CD4-positive, alpha-beta T cell treated with Interleukin-15 for 1 hour (primary cell): ENCODE results near the gene EPHB1.

Source experiments
- DNase-seq: peaks from one replicate; pipeline ENCODE4 v3.0.0-alpha.2; 2020

Gene EPHB1

DNA sequence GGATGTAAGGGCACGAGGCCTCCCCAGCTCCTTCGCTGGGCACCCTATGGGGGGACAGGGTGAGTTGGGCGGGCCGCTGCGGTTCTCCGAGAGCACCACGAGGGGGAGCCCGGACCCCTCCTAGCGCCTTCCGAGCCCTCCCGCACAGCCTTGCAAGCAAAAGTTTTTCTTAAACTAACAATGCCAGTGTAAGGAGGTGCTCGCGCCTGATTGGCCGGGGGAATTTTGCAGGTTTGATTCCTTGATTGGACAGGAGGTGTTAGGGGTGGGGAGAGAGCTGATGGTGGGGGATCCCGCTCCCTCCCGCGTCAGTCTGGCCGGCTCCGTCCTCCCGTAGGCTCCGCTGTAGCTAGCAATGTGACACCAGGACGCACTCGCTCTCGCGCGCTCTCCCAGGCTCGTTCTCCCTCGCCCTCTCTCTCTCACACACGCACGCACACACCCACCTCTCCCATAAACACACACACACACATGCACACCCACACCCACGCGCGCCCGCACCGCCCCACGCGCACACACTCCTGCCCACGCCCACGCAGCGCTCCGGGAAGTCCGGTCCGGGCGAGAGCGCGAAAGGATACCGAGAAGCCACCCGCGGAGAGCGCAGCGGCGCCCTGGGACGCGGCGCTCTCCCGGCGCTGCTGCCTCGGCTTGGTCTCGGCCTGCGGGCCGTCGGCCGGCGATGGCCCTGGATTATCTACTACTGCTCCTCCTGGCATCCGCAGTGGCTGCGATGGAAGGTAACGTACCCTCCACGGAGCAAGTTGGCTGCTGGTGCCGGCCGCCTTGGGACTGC is at the start of gene EPHB1:
Gene EPHB1 (plus strand): TSS at position 311 of the 796 bp plus-strand sequence.
- DNase-seq: peak; percentile 53

DNA sequence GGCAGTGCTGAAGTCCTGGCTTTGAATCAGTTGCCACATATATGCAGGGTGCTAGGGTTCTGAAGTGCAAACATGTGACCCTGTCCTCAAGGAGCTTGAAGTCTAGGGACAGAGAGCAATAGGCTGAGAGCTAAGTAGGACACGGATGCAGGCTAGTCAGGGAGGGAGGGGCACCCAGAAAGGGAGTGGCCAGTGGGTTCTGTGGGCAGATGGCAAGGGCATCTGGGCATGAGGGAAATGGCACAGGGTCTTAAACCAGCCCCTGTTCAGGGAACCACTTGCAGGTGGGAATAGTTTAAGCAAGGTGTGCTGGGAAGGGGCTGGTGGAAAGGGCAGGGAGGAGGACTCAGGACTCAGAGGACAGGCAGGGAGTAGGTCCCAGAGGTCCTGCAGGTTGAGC is 46.4 kb upstream of the EPHB1 start:
- no peak for DNase-seq

DNA sequence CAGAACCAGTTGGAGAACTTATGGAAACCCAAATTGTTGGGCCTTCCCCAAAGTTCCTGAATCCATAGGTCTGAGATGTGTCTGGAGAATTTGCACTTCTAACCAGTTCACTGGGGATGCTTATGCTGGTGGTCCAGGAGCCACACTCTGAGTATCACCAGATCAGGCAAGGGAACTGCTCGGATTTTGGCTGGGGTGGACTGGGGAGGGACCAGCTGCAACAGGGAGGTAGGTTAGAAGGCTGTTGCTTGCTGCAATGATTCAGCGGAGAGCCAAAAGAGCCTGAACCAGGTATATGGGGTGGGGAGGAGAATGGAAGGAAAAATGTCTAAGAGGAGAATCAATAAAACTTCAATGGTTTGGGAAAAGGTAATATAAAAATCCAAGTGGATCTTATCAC is 45.9 kb upstream of the EPHB1 start:
- DNase-seq: no peak

DNA sequence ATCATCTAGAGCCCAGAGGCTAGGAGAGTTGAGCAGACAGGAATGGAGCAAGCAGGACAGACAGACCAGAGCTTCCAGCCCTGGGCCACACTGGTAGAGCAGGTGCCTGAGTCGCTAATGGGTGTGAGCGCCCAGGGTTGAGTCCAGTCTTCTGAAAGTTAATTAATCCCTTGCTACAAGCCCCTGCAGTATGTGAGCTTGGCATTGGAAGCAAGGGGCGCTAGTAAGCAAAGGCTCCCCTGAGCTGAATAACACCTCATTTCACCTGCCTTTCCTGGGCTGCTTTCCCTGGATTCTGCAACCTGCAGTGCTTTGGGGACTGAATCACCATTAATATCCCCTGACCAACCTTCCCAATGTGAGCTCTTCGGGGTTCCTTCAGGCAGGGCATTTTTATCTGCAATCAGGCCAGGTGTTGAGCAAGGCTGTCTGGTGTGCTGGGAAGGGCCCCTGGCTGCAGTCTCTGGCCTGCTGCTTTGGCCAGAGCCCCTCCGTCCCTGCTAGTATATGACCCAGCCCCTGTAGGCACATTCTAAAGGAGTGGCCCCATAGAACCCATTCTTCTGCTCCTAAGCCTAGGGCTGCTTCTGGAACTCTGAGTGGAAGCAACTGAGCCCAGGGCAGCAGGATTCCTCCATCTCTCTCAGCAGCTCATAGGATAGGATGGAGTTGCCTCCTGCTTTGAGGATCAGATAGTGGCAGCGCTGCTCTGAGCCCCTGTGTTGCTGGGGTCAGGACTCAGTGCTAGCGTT is 45.1 kb upstream of the EPHB1 start:
- no peak for DNase-seq

DNA sequence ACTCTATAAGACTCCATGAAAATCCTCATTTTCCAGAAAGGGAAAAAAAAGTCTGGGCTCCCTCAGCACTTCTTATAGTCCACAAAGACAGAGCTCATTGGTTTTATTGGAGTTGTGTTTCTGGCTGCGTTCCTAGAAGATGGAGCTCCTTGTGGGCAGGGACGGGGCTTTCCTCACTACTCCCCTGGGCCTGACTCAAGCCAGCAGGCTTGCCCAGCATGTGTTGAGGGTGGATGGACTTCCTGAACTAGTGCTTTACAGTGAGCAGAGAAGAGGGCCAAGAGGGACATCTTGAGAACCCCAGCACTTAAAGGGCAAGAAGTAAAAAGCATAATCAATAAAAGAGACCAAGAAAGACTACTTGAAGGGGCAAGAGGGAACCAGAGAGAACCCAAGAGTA is 43.2 kb upstream of the EPHB1 start:
- DNase-seq: no peak

DNA sequence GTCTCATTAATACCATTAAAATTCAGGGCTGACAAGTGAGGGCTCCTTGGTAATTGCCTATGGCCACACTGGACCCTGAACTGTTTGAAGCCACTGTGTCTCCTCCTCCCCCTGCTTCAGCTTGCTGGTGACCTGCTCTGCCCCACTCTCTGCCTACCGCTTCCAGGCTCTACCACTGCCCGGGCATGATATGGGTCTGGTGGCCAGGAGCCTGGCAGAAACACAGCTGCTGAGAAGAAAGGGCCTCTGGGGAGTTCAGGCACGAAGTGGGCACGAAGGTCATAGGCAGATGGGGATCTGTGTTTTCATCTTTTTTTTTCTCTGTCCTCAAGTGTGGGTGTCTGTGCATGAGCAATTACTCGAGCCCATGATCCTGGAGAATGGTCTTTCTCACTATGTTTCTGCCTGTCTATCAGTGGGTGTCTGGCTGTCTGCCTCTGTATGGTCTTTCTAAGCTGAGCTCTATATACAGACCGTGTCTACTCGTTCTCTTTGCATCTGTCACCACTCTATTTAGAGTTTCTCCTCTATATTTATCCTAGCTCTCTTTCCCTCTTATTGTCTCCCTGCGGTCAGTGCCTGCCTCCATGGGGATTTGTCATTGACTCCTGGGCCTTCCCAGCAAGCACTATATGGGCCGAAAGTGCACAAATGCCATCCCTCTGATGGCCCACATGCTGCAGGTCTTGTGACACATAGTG is 42.1 kb upstream of the EPHB1 start:
- DNase-seq: no peak

DNA sequence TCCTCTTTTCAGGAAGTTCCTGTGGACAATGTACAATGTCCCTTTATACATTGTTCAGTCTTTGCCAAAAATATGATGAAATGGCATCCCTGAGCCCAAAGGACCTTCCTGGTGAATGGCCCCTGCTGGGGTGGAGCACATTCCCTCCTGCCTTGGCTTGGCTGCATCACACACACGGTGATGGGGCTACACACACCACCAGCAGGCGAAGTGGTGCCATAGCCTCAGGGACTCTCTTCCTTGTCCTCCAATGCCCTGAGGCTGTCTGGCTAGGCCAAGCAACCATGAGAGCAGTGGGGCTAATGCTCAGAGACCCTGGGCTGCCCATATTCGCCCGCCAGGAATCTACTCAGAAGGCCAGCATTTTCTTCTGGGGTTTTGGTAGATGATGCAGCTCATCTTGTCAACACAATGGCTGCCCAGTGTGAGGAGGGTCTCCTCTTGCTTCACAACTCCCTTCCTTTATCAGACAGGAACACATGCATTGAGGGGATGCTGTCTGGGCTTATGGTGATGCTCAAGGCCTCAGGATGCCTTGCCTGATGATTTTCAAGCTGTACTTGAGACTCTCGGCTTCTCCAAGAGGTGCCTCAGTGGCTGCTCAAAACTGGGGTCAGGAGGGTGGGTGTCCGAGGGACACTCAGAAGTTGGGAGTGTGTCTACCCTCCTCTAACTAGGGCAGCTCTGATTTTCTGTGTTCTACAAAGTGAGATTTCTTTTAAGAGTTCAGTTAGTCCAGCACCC is 40.9 kb upstream of the EPHB1 start:
- DNase-seq: no peak

DNA sequence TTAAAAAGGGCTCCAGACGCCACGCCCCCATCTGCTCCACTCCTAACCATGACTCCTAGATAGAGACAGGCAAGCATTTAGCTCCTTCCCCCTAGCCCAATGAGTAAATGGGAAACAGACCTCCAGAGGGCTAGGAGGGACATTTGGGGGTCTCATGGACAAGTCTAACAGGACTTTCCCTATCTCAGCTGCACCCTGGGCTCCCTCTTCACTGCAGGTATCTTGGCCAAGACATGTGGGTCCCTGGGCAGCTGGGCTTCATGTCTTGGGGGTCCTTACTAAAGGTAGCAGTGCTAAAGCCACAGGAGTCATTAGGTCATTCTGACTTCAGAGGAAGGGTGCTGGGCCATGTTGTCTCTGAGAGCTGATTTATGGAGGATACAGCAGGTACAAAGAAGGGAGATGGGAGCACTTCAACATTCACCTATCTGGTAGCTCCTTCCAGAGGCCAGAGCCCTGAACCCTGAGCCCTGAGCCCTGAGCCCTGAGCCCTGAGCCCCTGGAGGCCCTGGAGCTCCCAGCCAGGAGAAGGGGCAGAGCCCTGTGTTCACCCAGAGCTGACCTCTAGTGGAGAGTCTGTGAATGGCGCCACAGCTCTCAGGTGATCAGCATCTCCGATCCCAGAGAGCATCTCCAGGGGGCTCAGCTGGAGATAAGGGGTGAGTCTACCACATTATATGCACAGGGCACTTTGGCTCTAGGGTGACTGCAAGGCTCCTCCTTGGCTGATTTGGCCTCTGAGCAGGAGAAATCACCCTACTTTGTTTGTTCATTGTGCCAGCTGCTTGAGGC is 40.1 kb upstream of the EPHB1 start:
- no peak for DNase-seq

DNA sequence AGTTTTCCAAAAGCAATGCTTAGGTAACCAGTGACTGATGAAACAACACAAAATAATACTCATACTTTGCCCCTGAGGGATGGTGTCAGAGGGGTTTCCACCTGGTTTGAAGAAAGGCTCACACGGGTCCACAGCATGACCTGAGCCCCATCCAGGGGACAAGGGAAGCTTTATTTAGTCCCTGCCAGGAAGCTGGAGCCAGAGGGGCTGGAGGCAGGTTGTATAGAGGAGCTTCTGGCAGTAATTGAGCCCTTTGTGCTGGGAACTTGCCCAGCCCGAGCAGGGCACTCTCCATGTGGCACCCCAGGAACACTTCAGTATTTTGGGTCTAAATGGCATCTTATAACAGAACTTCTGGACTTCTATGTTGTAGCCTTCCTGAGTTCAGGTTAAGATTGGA is 39.2 kb upstream of the EPHB1 start:
- DNase-seq: no peak

DNA sequence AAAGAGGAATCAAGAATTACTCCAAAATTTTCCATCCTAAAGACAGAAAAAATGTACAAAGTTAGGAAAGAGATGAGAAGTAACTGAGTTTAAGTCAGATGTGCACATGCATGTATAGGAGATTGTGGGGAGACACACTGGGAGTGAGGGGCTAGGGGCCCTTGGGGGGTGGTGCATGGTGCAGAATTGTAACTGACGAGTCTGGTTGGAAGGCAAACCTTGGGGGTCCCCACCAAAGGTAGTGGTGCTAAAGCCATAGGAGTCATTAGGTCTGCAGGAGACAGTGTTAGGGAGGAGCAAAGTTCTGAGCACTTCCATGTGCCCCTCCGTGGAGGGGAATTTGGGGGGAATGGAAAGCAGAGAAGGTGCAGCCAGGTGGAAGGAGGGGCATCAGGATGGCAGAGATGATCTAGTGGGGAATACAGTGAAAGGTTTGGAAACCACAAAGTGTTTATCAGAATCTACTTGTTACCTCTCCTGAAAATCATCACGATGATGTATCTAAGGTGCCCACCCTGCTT is 37.5 kb upstream of the EPHB1 start:
- no peak for DNase-seq

DNA sequence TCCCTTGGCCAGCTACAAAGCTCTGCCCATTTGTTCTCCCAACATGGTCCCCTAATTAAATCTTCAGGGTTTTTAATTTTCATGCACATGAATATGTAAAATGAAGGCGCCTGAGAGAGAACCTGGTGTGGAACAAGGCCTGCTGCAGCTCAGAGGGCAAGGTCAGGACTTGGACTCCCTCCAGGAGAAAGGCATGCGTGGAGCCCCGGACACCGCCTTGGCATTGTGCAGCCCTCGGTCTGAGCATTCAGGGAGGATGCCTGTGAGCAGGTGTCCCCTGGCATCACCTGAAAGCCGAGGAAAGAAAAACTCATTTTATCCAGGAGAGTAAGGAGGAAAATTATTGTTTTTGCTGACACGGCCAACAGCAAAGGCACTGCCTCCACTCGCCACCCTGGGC is 33.8 kb upstream of the EPHB1 start:
- no peak for DNase-seq

DNA sequence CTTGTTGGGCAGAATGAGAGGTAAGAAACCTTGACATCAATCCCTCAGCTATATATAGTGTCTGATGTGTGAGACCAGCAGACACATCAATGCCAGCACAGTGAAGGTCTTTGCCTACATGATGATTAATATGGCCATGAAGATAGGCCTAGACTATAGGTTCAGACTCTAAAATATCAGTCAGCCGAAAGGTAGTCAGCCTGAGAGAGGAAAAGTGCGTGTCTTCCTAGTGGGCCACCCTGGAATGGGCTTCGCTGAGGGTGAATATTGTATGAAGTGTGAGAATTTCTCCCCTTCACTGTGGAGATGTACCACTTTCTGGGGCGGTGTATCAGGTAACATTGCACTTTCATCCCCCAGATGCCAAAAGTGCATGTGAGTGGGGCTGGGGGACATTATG is 33.0 kb upstream of the EPHB1 start:
- no peak for DNase-seq

DNA sequence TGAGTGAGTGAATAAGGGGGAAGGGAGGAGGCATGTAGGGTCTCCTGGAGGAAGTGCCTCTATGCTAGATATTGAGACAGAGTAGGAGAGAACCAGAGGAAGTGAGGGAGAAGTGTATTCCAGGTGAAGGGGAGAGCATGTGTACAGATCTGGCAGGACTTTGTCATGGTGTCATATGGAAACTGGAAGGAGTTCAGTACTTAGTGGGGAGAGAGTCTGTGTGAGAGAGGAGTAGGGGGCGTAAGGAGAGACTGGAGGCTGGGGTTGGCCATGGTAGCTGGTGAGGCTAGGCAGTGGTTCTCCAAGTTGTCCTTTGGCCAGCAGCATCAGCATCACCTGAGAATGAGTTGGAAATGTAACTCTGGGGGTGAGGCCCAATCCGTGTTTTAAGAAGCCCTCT is 29.6 kb upstream of the EPHB1 start:
- no peak for DNase-seq

DNA sequence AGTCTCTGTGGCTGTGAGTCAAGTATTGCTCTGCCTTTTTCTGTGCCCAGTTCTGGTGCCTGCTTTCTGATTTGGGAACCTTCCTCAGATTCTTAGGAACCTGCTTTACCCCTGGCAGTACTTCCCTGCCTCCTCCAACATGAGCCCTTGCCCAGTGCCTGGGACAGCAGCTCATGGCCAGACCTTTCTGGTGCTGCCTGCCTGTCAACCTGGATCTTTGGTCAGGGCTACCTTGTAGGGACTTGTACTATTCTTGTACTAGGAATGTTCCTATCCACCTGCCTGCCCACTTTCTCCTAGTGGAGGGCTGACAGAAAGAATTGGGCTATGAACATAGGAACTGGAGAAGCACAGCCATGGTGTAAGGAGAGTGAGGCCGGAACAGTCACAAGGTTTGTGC is 28.8 kb upstream of the EPHB1 start:
- DNase-seq: no peak

DNA sequence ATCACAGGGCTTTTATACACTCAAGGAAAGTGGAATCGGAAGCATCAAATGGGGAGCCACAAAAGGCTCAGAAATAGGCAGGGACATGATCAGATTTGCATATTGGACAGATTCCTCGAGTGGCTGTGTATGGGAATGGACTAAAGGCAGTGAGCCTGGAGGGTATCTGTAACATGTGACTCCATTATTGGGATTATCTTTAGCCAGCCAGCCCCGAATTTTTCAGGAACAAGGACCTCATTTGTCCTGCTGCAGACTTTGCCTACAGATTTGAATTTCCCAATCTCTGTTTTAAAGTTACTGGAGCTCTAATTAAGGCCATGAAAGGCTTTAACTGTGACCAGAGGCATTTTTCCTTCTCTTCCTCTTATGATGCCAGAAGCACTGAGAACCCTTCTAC is 26.9 kb upstream of the EPHB1 start:
- DNase-seq: no peak

DNA sequence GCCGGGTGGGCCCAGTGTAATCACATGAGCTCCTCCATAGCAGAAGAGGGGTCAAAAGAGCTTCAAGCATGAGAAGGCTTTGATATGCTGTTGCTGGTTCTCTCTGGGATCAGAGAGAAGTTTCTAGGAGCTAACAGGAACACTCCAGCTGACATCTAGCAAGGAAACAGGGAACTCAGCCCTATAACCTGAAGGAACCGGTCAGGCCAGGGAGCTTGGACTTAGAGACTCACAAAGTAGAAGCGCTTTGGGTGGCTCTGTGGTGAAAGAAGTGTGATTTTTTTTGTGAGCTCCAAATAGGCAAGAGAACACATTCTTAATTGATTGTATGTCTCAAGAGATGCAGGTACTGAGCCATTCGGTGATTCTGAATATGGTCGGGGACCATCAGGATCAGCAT is 26.2 kb upstream of the EPHB1 start:
- no peak for DNase-seq

DNA sequence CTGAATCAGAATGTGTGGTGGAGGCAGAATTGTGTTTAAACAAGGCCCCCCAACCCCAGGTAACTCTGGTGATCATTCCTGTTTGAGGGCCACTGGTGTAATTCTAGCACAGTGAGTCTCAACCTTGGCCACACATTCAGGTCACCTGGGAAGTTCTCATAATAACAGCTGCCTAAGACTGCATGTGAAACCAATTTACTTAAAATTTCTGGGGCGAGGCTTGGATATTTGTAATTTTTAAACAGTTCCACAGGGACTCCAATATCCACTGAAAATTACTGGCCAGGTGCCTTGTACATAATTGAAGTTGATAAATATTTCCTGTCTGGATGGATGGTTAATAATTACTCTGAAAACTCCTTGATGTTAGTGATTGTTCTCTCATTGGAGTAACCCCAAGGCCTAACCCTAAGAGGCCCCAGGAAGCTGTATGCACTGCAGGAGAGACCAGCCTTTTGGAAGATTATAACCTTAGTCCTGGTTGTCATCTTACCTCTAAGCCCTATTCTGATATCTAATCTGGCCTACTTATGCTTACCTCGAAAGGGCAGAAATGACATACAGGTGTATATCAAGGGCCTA is 25.7 kb upstream of the EPHB1 start:
- DNase-seq: no peak

DNA sequence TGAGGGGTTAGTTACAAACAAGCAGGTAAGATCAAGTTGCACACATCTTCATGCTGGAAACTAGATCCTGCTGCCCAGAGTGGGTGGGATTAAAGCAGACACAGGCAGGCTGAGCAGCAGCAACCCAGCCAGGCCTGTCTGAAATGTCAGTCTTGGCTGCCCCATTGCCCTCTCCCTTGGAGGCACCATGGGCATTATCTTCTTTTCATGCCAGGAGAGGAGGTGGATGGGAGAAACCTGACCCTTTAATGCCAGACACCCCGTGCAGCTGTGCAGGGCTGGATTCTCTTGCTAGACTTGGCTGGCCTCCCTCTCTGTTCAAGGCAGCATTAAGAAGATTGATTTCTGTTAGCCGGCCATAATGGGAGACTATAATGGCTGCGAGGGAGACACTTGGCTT is 23.0 kb upstream of the EPHB1 start:
- no peak for DNase-seq

DNA sequence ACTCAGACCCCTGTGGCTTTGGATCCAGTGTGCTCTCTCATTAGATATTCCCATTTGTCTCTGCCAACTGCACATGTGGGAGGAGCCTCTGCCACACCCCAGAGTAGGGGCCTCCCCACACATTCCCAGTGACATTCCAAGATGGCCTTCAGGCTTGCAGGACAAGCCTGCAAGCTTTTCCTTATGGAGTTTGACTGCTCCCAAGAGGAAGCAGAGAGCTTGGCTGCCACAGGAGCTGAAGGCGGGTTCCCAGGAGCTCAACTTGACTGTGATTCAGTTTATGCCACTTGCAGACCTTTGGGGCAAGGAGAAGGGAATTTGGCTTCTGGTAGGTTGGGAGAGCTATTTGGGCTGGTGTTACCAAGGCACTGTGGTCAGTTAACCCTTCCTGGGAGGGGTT is 22.5 kb upstream of the EPHB1 start:
- no peak for DNase-seq

DNA sequence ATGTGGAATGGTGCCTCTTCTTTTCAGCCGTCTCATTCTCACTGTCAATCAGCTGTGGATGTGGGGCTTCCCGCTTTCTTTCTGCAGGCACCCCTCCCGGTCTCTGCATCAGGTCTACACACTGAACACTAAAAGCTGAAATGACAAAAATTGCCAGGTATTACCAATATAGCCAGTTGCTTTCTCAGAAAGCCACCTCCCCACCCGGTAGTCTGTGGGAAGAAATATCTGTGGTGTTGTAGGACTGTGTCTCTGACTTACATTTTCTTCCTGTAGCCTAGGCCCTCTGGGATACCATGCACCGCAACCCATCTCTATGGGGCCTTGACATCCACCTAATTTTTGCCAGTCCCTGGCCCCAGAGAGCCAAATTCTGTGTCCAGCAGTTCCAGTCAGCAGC is 19.2 kb upstream of the EPHB1 start:
- no peak for DNase-seq

DNA sequence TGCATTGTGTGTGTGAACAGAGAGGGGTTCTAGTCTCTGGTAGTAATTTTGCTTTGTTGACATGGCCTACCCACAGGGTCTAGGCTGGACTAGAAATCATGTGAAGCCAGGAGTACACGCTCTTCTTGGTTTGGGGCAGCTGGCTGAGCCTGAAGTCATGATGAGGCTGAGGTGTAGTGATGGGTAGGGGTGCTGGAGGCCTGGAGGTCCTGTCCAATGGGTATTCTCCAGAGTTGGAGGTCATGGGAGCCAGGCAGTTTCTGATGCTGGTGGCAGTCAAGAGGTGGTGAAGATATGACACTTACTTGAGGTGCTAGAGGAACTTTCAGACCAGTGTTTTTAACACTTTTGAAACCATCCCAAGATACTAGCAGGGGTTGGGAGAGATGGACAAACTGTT is 18.5 kb upstream of the EPHB1 start:
- no peak for DNase-seq

DNA sequence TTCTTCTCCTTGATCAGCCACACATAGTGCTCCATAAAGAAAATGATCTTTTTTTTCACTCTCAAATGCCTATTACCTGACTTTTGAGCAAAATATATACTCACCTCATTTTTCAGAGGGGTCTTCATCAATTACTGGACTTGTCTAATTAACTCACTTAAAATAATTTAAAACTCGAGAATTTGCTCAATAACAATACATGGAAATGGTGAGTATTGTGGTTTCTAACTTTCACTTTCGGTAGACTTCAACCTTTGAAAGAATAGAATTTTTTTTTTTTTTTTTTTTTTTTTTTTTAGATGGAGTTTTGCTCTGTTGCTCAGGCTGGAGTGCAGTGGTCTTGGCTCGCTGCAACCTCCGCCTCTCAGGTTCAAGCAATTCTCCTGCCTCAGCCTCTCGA is 17.7 kb upstream of the EPHB1 start:
- DNase-seq: no peak
